Measurements from ENCODE around the gene SELENOT.

Gene SELENOT, protein sequence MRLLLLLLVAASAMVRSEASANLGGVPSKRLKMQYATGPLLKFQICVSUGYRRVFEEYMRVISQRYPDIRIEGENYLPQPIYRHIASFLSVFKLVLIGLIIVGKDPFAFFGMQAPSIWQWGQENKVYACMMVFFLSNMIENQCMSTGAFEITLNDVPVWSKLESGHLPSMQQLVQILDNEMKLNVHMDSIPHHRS

DNA sequence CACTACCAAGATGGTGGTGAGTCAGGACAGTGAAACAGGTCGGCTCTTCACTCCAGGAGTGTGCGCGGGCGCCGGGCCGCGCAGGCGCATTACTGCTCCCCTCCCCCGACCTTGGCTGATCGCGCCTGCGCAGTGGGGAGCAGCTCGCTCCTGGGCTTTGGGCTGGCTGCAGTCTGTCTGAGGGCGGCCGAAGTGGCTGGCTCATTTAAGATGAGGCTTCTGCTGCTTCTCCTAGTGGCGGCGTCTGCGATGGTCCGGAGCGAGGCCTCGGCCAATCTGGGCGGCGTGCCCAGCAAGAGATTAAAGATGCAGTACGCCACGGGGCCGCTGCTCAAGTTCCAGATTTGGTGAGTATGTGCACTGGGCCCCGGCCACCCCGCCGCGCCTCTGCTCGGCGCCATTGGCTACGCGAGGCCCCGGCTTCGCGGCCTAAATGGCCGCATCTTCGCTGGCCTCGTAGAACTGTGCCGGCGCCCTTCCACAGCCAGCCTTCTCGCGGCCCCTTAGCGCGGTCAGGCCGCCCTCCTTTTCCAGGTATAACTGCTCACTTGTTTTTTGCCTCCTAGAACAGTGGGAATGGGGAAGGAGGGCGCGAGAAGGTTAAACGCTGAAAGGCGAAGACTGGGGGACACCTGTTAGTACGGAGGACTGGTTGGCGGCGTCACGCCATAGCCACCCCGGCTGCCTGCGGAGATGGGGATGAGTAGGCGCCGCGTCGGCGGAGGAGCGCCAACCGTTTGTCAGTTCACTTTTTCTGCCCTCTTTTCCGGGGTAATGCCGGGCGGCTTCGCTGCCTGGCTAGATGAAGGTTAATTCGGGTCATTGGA, at the start of gene SELENOT:
Gene SELENOT, plus strand, starts transcription at position 169 of the 827 bp plus-strand sequence. Its CDS starts 42 bp downstream, at position 211.
- Mint-ChIP-seq H3K36me3 (peaks cover 7% of the 10 kb centered on the region), H3K9me3 (no peaks in the 10 kb centered on the region), H3K27me3 (no peaks in the 10 kb centered on the region), H3K4me3 (peak within 1 kb of the TSS; percentile 90), H3K4me1 (peaks cover 45% of the 10 kb centered on the region), H3K27ac (peak within 1 kb of the TSS; percentile 97)
- ATAC-seq (ENCODE audit: low read depth) (peak; percentile 74), DNase-seq (ENCODE audit: low spot score in 2 of 2) (peak; percentile 91 to 96)

DNA sequence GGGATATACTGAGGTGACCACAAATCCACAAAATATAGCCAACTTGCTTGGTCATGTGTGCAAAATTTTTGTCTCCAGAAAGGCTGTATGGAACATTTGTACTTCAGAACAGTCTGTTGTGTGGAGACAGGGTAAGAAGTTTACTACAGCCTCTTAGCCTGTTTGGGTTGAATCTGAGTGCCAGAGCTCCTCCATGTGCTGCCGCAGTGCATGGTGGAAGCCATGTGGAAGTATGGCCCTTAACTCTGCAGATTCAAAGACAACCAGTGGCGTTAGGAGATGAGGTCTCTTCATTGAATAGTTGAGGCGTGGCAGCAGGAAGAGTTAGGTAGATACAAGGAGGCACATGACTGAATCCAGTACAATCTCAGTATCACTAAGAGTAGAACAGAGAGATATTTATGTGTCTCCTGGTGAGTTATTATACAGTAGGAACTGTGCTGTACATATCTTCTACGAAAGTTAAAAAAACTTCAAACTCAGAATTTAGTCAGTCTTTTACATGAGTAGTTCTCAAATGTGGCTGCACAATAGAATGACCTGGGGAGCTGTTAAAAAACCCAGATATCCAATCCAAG, 47.2 kb upstream of the SELENOT start:
- no peak for DNase-seq (ENCODE audit: low spot score in 2 of 2)
- Mint-ChIP-seq H3K27ac (peak overlapping the region; percentile 45), H3K4me1 (peaks cover 8% of the 10 kb centered on the region), H3K9me3 (no peaks in the 10 kb centered on the region), H3K4me3 (no peak overlapping the region), H3K27me3 (no peaks in the 10 kb centered on the region), H3K36me3 (peaks cover 20% of the 10 kb centered on the region)
- ATAC-seq (ENCODE audit: low read depth): no peak

DNA sequence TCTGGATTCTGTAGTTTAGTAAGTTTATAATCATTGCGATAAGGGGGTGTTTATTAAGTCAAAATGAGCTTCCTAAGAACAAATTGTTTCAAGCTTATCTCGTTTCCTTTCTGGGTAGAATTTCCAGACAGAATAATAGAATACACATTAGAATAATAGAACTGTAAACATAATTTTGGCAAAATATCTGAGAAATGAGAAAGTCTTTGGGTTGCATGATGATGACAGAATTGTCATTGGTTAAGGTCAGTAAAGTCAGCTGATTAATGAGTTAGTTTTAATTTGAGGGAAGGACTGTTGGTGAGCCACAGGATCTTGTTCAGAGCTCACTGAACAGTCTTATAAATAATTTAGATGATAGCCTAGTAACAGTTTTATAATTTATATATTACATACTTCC, 46.3 kb upstream of the SELENOT start:
- Mint-ChIP-seq H3K36me3 (peaks cover 18% of the 10 kb centered on the region), H3K27me3 (no peaks in the 10 kb centered on the region), H3K4me3 (no peak overlapping the region), H3K27ac (no peak overlapping the region), H3K9me3 (no peaks in the 10 kb centered on the region), H3K4me1 (peaks cover 6% of the 10 kb centered on the region)
- DNase-seq (ENCODE audit: low spot score in 2 of 2) (no peak), ATAC-seq (ENCODE audit: low read depth) (no peak)

DNA sequence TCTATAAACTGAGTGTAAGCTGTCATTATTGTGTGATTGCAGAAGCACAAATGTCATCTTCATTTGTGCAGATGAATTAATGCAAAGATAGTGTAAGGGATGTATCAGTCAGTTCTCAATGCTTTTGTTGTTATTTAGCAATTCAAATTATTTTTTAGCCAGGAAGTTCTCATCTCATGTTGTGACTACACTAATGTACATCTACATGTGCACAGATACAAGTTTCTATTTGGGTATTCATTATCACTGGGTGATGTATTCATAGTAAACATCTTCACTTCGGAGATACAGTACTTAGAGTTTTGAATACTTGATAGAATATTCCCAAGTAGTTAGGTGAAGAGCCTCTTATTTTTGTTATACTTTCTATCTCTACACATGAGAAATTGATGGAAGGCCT, 45.4 kb upstream of the SELENOT start:
- Mint-ChIP-seq H3K27me3 (no peaks in the 10 kb centered on the region), H3K4me1 (peaks cover 6% of the 10 kb centered on the region), H3K36me3 (peaks cover 16% of the 10 kb centered on the region), H3K9me3 (no peaks in the 10 kb centered on the region), H3K4me3 (no peak overlapping the region), H3K27ac (peak overlapping the region; percentile 31)
- DNase-seq (ENCODE audit: low spot score in 2 of 2) (no peak), ATAC-seq (ENCODE audit: low read depth) (no peak)

DNA sequence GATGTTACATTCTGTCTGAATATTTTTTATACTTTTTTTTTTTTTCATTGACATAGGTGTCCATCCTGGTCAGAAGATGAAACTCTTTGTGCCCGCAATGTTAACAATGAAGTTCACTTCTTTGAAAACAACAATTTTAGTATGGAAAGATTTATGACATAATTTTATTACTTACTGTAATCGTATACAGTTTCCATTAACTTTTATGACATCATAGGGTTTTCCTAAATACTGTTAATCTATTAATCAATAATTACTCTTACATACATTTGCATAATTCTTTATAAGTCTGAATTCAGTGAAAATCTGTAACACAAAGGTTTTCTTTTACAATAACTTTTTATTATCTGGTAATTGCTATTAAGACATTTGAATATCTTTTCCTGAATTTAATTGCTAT, 38.9 kb upstream of the SELENOT start:
- DNase-seq (ENCODE audit: low spot score in 2 of 2): no peak
- H3K36me3 Mint-ChIP-seq: peaks cover 17% of the 10 kb centered on the region
- ATAC-seq (ENCODE audit: low read depth): no peak
- no peaks in the 10 kb centered on the region for H3K27me3 Mint-ChIP-seq
- peaks cover 2% of the 10 kb centered on the region for H3K4me1 Mint-ChIP-seq
- no peaks in the 10 kb centered on the region for H3K9me3 Mint-ChIP-seq
- H3K27ac Mint-ChIP-seq: no peak overlapping the region
- no peak overlapping the region for H3K4me3 Mint-ChIP-seq

DNA sequence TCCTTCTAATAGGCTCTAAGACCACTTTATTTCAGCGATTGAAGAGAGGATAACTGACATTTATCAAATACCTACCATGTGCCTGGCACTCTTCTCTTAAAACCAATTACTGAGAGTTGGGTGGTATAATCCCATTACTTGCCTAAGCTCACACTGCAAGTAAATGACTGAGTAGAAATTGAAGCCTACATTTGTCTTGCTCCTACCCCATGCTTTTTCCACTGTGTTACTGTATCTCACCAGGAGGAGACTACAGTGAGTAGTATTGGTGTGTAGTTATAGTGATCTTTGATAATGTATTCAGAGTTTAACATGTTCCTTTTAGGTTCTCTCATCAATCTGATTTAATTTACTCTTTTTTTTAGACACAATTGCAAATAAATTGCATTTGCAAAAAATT, 35.8 kb upstream of the SELENOT start:
- Mint-ChIP-seq H3K27me3 (no peaks in the 10 kb centered on the region), H3K27ac (no peak overlapping the region), H3K4me3 (no peak overlapping the region), H3K9me3 (no peaks in the 10 kb centered on the region), H3K36me3 (peaks cover 14% of the 10 kb centered on the region), H3K4me1 (no peaks in the 10 kb centered on the region)
- no peak for DNase-seq (ENCODE audit: low spot score in 2 of 2)
- no peak for ATAC-seq (ENCODE audit: low read depth)

DNA sequence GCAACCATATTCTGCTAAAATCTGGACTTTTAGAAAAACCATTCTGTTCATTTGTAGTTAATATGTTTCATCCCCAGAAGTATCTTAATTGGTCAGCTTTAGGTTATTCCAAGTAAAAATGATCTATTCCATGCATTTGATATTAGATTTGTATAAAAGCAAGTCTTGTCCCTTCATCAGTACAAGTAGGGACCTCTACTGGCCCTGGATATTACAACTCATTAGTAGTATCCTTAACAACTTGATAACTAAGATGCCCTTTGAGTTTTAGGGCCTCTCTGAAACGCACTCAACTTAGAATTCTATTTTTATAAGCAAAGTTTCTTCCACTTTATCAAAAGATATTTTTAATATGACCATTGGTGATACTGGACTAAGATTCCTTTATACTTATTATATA, 25.3 kb upstream of the SELENOT start:
- H3K36me3 Mint-ChIP-seq: peaks cover 12% of the 10 kb centered on the region

DNA sequence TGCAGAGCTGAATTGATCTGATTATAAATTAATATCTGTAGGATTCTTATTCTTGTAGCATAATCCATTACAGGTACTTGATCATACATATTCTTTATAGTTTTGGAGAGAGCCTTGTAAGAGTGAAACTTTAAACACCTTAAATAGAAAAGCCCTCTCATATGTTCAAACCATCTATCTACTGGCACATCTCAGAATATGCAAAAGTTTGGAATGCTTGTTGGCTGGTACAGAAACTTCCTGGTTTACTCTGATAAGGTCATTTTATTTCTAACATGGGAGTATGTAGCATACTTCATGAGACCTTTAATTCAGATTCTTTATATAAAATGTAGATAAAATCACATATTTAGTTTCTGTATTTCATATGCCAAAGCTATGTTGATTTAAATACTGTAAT, 21.9 kb upstream of the SELENOT start:
- Mint-ChIP-seq H3K4me1 (peaks cover 5% of the 10 kb centered on the region), H3K27me3 (no peaks in the 10 kb centered on the region), H3K4me3 (no peak overlapping the region), H3K36me3 (peaks cover 12% of the 10 kb centered on the region), H3K27ac (peak overlapping the region; percentile 19), H3K9me3 (no peaks in the 10 kb centered on the region)
- DNase-seq (ENCODE audit: low spot score in 2 of 2) (no peak), ATAC-seq (ENCODE audit: low read depth) (no peak)

More for the DNA sequence above, 25.3 kb upstream of the SELENOT start:
- no peak overlapping the region for H3K4me3 Mint-ChIP-seq
- DNase-seq (ENCODE audit: low spot score in 2 of 2) (no peak), ATAC-seq (ENCODE audit: low read depth) (no peak)
- no peaks in the 10 kb centered on the region for H3K9me3 Mint-ChIP-seq
- peaks cover 5% of the 10 kb centered on the region for H3K4me1 Mint-ChIP-seq
- no peak overlapping the region for H3K27ac Mint-ChIP-seq
- H3K27me3 Mint-ChIP-seq: no peaks in the 10 kb centered on the region

DNA sequence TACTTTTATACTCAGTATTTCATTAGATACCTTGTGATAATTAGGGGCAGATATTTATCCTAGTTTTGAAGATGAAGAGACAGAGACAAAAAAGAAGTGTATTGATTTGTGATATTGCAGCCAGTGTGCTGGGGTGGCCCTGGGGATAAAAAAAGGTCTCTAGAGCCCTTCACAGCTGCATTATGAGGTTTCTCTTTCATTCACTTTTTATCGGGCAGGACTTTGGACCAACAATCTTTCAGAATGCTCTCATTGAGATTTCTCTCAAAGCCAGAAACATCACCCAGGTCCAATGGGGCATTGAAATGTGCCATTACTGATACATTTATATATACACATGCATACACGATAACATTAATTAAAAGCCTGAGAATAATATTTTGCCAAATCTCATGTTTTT, 20.5 kb upstream of the SELENOT start:
- Mint-ChIP-seq H3K36me3 (peaks cover 9% of the 10 kb centered on the region), H3K9me3 (no peaks in the 10 kb centered on the region), H3K4me1 (peaks cover 5% of the 10 kb centered on the region), H3K4me3 (no peak overlapping the region), H3K27ac (peak overlapping the region; percentile 69), H3K27me3 (no peaks in the 10 kb centered on the region)
- DNase-seq (ENCODE audit: low spot score in 2 of 2): no peak
- ATAC-seq (ENCODE audit: low read depth): peak; percentile 38

DNA sequence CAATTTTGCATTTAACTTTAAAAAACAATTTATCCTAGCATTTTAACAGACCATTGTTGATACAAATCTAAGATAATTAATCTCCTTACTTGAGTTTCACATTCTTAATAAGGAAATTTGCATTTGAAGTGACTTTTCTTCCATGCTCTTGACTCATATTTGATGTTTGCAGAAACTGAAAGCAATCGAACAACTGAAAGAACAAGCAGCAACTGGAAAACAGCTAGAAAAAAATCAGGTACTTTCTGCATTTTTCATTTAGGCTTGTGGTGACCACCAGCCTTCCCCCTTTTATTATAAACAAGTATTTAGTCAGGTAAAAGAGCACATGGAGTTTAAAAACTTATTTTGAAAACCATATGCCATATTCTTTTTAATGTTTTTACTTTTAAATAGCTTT, 20.1 kb upstream of the SELENOT start:
- ATAC-seq (ENCODE audit: low read depth): peak; percentile 55
- Mint-ChIP-seq H3K4me1 (peaks cover 5% of the 10 kb centered on the region), H3K4me3 (no peak overlapping the region), H3K36me3 (peaks cover 7% of the 10 kb centered on the region), H3K9me3 (no peaks in the 10 kb centered on the region), H3K27me3 (no peaks in the 10 kb centered on the region), H3K27ac (peak overlapping the region; percentile 69)
- DNase-seq (ENCODE audit: low spot score in 2 of 2): no peak

DNA sequence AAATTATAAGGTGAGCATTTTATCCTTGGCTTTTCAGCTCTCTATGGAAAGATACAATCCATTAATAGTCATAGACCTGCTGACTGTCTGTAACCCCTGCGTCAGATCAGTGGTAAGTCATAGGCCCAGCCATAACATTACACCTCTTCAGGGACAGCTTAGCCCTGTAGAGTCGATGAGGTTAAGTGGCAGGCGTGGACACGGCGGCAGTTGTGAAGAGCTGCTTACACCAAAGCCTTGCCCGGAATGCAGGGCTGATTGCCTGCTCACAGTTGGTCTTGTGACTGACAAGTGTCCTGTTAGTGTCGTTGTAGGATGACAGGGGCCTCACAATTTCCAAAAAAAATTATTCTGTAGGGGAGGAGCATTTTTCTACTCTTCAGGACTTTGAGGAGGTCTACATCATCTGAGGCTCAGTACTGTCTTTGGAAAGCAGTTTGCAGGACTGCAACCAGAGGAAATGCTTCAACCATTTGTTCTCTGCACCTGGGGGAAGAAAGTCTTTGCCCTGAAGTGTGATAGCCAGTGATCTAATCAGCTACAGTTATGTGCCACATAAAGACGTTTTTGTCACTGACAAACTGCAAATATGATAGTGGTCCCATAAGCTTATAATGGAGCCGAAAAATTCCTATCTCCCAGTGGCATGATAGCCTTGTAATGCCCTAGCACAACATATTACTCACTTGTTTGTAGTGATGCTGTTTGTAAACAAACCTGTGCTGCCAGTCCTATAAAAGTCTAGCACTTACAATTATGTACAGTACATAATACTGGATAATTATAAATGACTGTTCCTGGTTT, 14.9 kb upstream of the SELENOT start:
- Mint-ChIP-seq H3K9me3 (no peaks in the 10 kb centered on the region), H3K36me3 (peaks cover 5% of the 10 kb centered on the region), H3K4me3 (no peak overlapping the region), H3K4me1 (no peaks in the 10 kb centered on the region), H3K27ac (peak overlapping the region; percentile 57), H3K27me3 (no peaks in the 10 kb centered on the region)
- ATAC-seq (ENCODE audit: low read depth) (no peak), DNase-seq (ENCODE audit: low spot score in 2 of 2) (no peak)

DNA sequence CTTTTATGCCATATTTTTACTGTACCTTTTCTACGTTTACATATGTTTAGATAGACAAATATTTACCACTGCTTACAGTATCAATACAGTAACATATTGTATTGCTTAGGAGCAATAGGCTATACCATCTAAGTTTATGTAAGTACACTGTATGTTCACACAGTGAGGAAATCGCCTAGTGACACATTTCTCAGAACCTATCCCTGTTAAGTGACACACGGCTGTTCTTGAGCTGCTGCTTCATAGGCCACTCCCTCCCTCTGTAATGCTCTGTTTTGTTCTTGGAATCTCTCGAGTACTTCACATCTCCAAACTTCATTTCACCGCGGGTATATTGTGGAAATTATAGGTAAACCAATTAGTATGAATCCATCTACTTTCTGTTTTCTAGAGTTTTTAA, 13.4 kb upstream of the SELENOT start:
- H3K9me3 Mint-ChIP-seq: no peaks in the 10 kb centered on the region
- DNase-seq (ENCODE audit: low spot score in 2 of 2) (no peak), ATAC-seq (ENCODE audit: low read depth) (no peak)
- no peak overlapping the region for H3K4me3 Mint-ChIP-seq
- no peaks in the 10 kb centered on the region for H3K4me1 Mint-ChIP-seq
- H3K27ac Mint-ChIP-seq: peak overlapping the region; percentile 25
- peaks cover 5% of the 10 kb centered on the region for H3K36me3 Mint-ChIP-seq
- H3K27me3 Mint-ChIP-seq: no peaks in the 10 kb centered on the region

DNA sequence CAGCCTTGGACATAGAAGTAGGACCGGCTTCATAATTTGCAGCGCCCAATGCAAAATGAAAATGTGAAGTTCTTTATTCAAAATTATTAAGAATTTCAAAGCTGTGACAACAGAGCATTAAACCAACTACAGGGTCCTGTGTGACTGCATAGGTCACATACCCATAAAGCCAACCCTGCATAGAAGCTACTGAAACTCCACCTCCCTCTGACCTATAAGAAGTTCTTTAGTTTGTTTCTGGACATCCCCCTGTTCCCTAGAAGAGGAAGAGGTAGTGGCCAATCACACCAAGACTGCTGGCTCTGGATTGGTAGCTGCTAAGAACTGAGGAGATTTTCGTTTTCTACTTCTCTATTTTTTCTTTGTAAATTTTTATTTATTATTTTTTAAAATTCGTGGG, 9.0 kb upstream of the SELENOT start:
- no peak overlapping the region for H3K27ac Mint-ChIP-seq
- ATAC-seq (ENCODE audit: low read depth) (no peak), DNase-seq (ENCODE audit: low spot score in 2 of 2) (no peak)
- H3K27me3 Mint-ChIP-seq: no peaks in the 10 kb centered on the region
- H3K9me3 Mint-ChIP-seq: no peaks in the 10 kb centered on the region
- H3K4me3 Mint-ChIP-seq: no peak overlapping the region
- peaks cover 2% of the 10 kb centered on the region for H3K36me3 Mint-ChIP-seq
- peaks cover 6% of the 10 kb centered on the region for H3K4me1 Mint-ChIP-seq

DNA sequence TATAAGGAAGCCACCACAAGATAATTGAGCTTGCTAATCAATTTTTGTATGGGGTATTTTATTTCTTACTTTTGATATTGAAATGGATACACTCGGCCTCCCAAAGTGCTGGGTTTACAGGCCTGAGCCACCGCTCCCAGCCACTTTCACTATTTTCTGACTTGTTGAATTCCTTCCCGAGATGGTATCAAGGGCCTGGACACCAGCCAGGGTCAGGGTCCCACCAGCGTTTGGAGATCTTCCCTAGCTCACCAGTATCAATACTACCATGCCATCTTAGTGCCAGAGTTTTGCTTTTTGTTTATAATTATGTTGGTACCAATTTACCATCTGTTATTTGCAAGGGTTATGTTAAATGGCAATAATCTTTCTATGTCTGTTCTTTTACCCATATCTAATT, 5.5 kb upstream of the SELENOT start:
- Mint-ChIP-seq H3K27me3 (no peaks in the 10 kb centered on the region), H3K36me3 (peaks cover 2% of the 10 kb centered on the region), H3K4me1 (peaks cover 31% of the 10 kb centered on the region), H3K4me3 (no peak overlapping the region), H3K27ac (no peak overlapping the region), H3K9me3 (no peaks in the 10 kb centered on the region)
- no peak for ATAC-seq (ENCODE audit: low read depth)
- DNase-seq (ENCODE audit: low spot score in 2 of 2): no peak
